Measurements from ENCODE around the gene PCCA. TPM values are rescaled to one million over a fixed set of nuclear protein-coding genes. Genes with fewer than 3 reads are reported as not detected.

PCCA gene
- total and polyA plus RNA-seq, 8 donors = 31.4 to 140 (median 77.0) TPM

GRCh38 chr13:100298116-100298681, 209.3 kb downstream of the PCCA start:
- H3K4me1 ChIP-seq = no peaks in the 10 kb centered on the region
- no peaks in the 10 kb centered on the region for H3K27me3 ChIP-seq
- TF ChIP-seq, protein P1, sequence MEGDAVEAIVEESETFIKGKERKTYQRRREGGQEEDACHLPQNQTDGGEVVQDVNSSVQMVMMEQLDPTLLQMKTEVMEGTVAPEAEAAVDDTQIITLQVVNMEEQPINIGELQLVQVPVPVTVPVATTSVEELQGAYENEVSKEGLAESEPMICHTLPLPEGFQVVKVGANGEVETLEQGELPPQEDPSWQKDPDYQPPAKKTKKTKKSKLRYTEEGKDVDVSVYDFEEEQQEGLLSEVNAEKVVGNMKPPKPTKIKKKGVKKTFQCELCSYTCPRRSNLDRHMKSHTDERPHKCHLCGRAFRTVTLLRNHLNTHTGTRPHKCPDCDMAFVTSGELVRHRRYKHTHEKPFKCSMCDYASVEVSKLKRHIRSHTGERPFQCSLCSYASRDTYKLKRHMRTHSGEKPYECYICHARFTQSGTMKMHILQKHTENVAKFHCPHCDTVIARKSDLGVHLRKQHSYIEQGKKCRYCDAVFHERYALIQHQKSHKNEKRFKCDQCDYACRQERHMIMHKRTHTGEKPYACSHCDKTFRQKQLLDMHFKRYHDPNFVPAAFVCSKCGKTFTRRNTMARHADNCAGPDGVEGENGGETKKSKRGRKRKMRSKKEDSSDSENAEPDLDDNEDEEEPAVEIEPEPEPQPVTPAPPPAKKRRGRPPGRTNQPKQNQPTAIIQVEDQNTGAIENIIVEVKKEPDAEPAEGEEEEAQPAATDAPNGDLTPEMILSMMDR (IDR thresholded peaks at IDR 0.05) = no peak
- TF ChIP-seq POLR2AphosphoS5 (IDR thresholded peaks at IDR 0.05) (no peak), POLR2A (IDR thresholded peaks at IDR 0.05) (no peak), EP300 (IDR thresholded peaks at IDR 0.05) (no peak)
- WGBS, 5 donors = 80 to 95% (median 87%) methylated on average over 2 of the region's 2 CpGs
- peaks cover 0 to 9% (median 3%) of the 10 kb centered on the region in 4 donors for H3K36me3 ChIP-seq
- intact Hi-C loops (cut with DNase I; ENCODE audit: low total_unique reads) = no loop called here
- H3K9me3 ChIP-seq = no peaks in the 10 kb centered on the region
- H3K27ac ChIP-seq = no peak overlapping the region
- H3K4me3 ChIP-seq = no peak overlapping the region
- peak in 1 of 2 donors; percentile 11 for DNase-seq

DNA sequence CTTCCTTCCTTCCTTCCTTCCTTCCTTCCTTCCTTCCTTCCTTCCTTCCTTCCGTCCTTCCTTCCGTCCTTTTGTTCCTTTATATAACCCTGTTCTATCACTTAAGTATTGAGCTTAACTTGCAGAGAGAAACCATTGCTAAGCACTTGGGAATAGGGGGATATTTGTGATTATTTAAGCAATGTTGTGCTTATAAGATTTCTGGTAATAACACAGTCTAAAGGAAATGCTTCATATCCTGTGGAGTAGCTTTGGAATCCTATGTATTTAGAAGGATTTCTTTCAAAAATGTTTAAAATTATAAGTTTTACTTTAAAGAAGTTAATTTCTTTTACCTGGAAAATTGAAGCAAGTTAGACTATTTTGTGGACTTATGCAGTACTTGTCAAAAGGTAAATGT, 209.8 kb downstream of the PCCA start:
- no peak overlapping the region for H3K4me3 ChIP-seq
- no peak for DNase-seq
- peaks cover 0 to 9% (median 3%) of the 10 kb centered on the region in 4 donors for H3K36me3 ChIP-seq
- intact Hi-C loops (cut with DNase I; ENCODE audit: low total_unique reads) = no loop called here
- H3K9me3 ChIP-seq = no peaks in the 10 kb centered on the region
- TF ChIP-seq POLR2AphosphoS5 (IDR thresholded peaks at IDR 0.05) (no peak), EP300 (IDR thresholded peaks at IDR 0.05) (no peak), POLR2A (IDR thresholded peaks at IDR 0.05) (no peak)
- TF ChIP-seq, protein P1 (IDR thresholded peaks at IDR 0.05) = no peak
- no peak overlapping the region for H3K27ac ChIP-seq
- WGBS, 5 donors = 76 to 100% (median 83%) methylated on average over 1 to 2 of the region's 2 CpGs
- H3K4me1 ChIP-seq = no peaks in the 10 kb centered on the region
- H3K27me3 ChIP-seq = no peaks in the 10 kb centered on the region

- Histone ChIP-seq H3K4me1 (no peaks in the 10 kb centered on the region), H3K27ac (no peak overlapping the region), H3K9me3 (no peaks in the 10 kb centered on the region), H3K27me3 (no peaks in the 10 kb centered on the region), H3K36me3 (peaks cover 3 to 9% (median 5%) of the 10 kb centered on the region in 4 donors), H3K4me3 (no peak overlapping the region)
- WGBS, 5 donors = 75 to 80% (median 77%) methylated on average over 3 of the region's 3 CpGs
- no peak for DNase-seq
- TF ChIP-seq, protein P1 (IDR thresholded peaks at IDR 0.05) = no peak
- TF ChIP-seq EP300 (IDR thresholded peaks at IDR 0.05) (no peak), POLR2A (IDR thresholded peaks at IDR 0.05) (no peak), POLR2AphosphoS5 (IDR thresholded peaks at IDR 0.05) (no peak)
- intact Hi-C loops (cut with DNase I; ENCODE audit: low total_unique reads) = no loop called here
Observed at GRCh38 chr13:100300243-100300642, 211.3 kb downstream of the PCCA start.

- Histone ChIP-seq H3K4me1 (no peaks in the 10 kb centered on the region), H3K27me3 (no peaks in the 10 kb centered on the region), H3K9me3 (no peaks in the 10 kb centered on the region), H3K4me3 (no peak overlapping the region), H3K36me3 (peaks cover 3 to 9% (median 5%) of the 10 kb centered on the region in 4 donors), H3K27ac (no peak overlapping the region)
- DNase-seq = peak in 1 of 2 donors; percentile 23
- TF ChIP-seq POLR2AphosphoS5 (IDR thresholded peaks at IDR 0.05) (no peak), EP300 (IDR thresholded peaks at IDR 0.05) (no peak), POLR2A (IDR thresholded peaks at IDR 0.05) (no peak)
- TF ChIP-seq, protein P1 (IDR thresholded peaks at IDR 0.05) = no peak
- intact Hi-C loops (cut with DNase I; ENCODE audit: low total_unique reads) = no loop called here
- WGBS, 5 donors = 91 to 97% (median 95%) methylated on average over 4 of the region's 4 CpGs
Observed at GRCh38 chr13:100300708-100301107, 211.8 kb downstream of the PCCA start.
